ENCODE data around the gene CRYBB3.
A peak's percentile ranks its signal among the peaks of the same experiment; 100 is the strongest.

DNA sequence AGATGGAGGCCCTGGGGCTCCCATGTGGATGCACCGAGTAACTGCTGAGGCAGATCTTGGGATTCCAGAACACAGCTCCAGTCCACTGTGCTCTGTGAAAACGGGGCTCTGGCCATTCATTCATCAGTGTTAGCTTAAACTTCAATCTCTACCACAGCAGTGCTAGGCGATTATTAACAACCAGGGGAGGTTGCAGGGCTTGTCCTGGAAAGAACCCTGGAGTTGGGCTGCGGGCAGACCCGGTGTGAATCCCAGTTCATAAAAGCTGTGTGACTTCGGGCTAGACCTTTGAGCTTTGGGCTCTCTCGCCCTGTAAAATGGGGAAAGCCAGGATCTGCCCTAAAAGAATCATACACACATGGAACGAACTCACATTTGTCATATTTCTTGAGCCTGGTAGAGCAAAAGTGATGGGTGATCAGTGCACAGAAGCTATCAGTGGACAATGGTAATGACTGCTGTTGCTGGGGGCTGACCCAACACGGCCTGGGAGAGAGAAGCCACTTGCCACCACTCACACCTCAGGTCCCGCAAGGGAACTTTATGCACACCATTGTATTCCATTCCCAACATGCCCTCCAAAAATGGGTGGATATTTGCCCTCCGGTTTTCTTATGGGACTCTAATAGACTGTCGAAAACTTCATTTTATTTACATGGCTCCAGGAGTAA lies 15.6 kb upstream of the CRYBB3 start:
- no peak for TF ChIP-seq SKI (IDR thresholded peaks at IDR 0.05; ENCODE audit: partially characterized antibody)
- no peak for TF ChIP-seq KLF16 (CRISPR knock-in tag; IDR thresholded peaks at IDR 0.05)
- TF ChIP-seq MEIS1 (CRISPR knock-in tag; IDR thresholded peaks at IDR 0.05; ENCODE audit: borderline replicate concordance) = no peak
- peak in 1 of 2 experiments; percentile 29; a peak in 1 of 4 replicates for TF ChIP-seq POLR2A (IDR thresholded peaks at IDR 0.05; ENCODE audit: insufficient read depth in 1 of 2, low read depth in 2 of 2, low read length in 2 of 2)
- no peak for TF ChIP-seq ZBTB21 (CRISPR knock-in tag; IDR thresholded peaks at IDR 0.05)
- TF ChIP-seq GABPA (IDR thresholded peaks at IDR 0.05; ENCODE audit: low read depth, low read length) = no peak
- TF ChIP-seq GABPA (CRISPR knock-in tag; IDR thresholded peaks at IDR 0.05; ENCODE audit: low read depth) = no peak
- TF ChIP-seq SP1 (IDR thresholded peaks at IDR 0.05) = no peak
- TF ChIP-seq SP1 (CRISPR knock-in tag; IDR thresholded peaks at IDR 0.05) = no peak
- TF ChIP-seq MAFK (conservative IDR thresholded peaks at IDR 0.05 in 1 of 2, IDR thresholded peaks at IDR 0.05 in 1 of 2; ENCODE audit: low read length in 2 of 2) = no peak
- TF ChIP-seq FOXJ3 (CRISPR knock-in tag; IDR thresholded peaks at IDR 0.05; ENCODE audit: borderline replicate concordance) = no peak
- TF ChIP-seq, protein P1, sequence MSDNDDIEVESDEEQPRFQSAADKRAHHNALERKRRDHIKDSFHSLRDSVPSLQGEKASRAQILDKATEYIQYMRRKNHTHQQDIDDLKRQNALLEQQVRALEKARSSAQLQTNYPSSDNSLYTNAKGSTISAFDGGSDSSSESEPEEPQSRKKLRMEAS (IDR thresholded peaks at IDR 0.05) = no peak
- TF ChIP-seq ZSCAN21 (CRISPR knock-in tag; IDR thresholded peaks at IDR 0.05; ENCODE audit: borderline replicate concordance) = no peak
- TF ChIP-seq ATF3 (CRISPR knock-in tag; IDR thresholded peaks at IDR 0.05) = no peak
- no peak for TF ChIP-seq ZNF501 (CRISPR knock-in tag; IDR thresholded peaks at IDR 0.05)
- TF ChIP-seq JUNB (CRISPR knock-in tag; IDR thresholded peaks at IDR 0.05; ENCODE audit: borderline replicate concordance) = no peak

All from HepG2 (cell line).